ENCODE measurements around the gene BRF1.

The BRF1 gene

DNA sequence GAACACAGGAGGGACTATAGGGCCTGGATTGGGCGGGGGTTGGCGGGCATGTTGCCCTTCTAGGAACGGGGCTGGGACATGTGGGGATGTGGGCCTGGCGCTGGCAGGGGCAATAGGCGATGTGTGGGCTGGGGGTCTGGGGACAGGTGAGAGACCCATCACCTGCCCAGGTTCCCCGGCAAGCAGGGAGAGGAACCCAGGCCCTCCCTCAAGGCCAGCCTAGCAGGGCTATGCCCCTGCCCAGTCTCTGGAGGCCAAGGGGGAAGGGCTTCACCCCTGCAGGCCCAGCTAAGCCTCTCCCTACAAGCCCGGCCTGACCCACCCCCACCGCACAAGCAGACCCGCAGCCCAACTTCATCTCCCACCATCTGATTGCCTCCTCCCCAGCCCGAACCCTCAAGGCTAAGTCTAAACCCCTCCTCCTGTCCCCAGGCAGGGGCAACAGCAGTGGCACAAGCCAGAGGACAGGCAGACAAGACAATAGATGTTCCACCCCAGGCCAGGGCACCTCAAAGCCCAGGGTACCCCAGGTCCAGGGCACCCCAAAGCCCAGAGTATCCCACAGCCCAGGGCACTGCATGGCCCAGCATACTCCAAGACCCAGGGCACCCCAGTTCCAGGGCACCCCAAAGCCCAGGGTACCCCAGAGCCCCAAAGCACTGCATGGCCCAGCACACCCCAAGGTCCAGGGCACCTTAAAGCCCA is 138.7 kb downstream of the BRF1 start:
- Histone ChIP-seq H3K36me3 (ENCODE audit: insufficient read depth, low read depth, low read length) (no peaks in the 10 kb centered on the region), H3K4me3 (ENCODE audit: low read length) (no peak overlapping the region), H3K27me3 (ENCODE audit: insufficient read depth, low read length) (peaks cover 16% of the 10 kb centered on the region), H3K27ac (ENCODE audit: low read length) (no peak overlapping the region), H3K9ac (ENCODE audit: low read depth, low read length) (no peak overlapping the region), H3K9me3 (ENCODE audit: insufficient read depth, low read depth, low read length) (no peaks in the 10 kb centered on the region), H3K4me1 (ENCODE audit: insufficient read depth, low read length) (no peaks in the 10 kb centered on the region)

DNA sequence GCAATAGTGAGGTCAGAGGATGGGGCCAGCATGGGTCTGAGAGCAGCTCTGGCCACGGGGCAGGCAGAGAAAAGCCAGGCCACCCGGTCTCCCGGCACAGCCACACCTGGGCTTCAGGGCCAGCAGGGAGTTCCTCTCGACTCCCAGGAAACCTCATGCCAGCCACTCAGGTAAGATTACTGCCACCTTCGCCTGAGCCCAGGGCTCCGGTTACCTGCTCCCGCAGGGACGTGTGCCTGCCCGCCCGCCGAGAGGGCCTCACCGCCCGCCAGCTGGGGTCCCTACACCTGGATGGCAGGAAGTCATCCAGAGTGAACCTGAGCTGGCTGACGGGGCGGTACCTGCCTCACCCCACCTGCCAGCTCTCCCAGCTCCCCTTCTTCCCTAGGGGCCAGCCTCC is 139.5 kb downstream of the BRF1 start:
- Histone ChIP-seq H3K4me1 (ENCODE audit: insufficient read depth, low read length) (no peaks in the 10 kb centered on the region), H3K27me3 (ENCODE audit: insufficient read depth, low read length) (peaks cover 8% of the 10 kb centered on the region; the same call in 1 of the 2 replicates), H3K27ac (ENCODE audit: low read length) (no peak overlapping the region), H3K9me3 (ENCODE audit: insufficient read depth, low read depth, low read length) (no peaks in the 10 kb centered on the region), H3K4me3 (ENCODE audit: low read length) (no peak overlapping the region), H3K36me3 (ENCODE audit: insufficient read depth, low read depth, low read length) (no peaks in the 10 kb centered on the region), H3K9ac (ENCODE audit: low read depth, low read length) (no peak overlapping the region)

DNA sequence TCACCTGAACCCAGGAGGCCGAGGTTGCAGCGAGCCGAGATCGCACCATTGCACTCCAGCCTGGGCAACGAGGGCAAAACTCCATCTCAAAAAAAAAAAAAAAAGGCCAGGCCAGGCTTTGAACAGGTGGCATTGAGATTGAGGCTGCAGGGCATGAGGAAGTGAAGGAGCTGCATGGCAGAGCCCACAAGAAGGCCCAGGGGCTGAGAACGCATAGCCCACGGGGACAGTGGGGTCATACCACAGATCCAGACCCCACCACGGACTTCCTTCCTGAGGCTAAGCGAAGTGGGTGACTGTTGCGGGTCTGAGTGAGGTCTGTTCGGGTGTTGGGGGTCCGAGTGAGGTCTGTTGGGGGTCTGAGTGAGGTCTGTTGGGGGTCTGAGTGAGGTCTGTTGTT is 140.0 kb downstream of the BRF1 start:
- H3K4me3 ChIP-seq (ENCODE audit: low read length) = no peak overlapping the region
- H3K9ac ChIP-seq (ENCODE audit: low read depth, low read length) = no peak overlapping the region
- H3K9me3 ChIP-seq (ENCODE audit: insufficient read depth, low read depth, low read length) = no peaks in the 10 kb centered on the region
- H3K36me3 ChIP-seq (ENCODE audit: insufficient read depth, low read depth, low read length) = no peaks in the 10 kb centered on the region
- no peak overlapping the region for H3K27ac ChIP-seq (ENCODE audit: low read length)
- 0 out of 2 replicates have a peak, but pooled peaks cover 3% of the 10 kb centered on the region for H3K27me3 ChIP-seq (ENCODE audit: insufficient read depth, low read length)
- H3K4me1 ChIP-seq (ENCODE audit: insufficient read depth, low read length) = no peaks in the 10 kb centered on the region

DNA sequence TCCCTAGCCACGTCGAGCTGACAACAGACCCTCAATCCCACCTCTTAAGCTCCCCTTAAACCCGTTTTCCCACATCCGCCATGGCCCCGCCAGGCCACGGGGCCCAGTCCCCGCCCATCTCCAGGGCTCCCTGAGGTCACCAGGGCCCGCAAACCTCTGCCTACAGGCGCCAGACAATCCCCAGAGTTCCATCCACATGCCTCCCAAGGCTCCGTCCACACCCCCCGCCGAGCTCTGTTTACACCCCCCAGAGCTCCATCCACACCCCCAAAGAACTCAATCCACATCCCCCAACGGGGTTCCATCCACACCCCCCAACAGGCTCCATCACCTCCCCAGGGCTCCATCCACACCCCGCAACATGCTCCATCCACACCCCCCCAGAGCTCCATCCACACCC is 141.5 kb downstream of the BRF1 start:
- Histone ChIP-seq H3K36me3 (ENCODE audit: insufficient read depth, low read depth, low read length) (no peaks in the 10 kb centered on the region), H3K27me3 (ENCODE audit: insufficient read depth, low read length) (no peaks in the 10 kb centered on the region), H3K4me3 (ENCODE audit: low read length) (no peak overlapping the region), H3K4me1 (ENCODE audit: insufficient read depth, low read length) (no peaks in the 10 kb centered on the region), H3K9me3 (ENCODE audit: insufficient read depth, low read depth, low read length) (no peaks in the 10 kb centered on the region), H3K9ac (ENCODE audit: low read depth, low read length) (no peak overlapping the region), H3K27ac (ENCODE audit: low read length) (no peak overlapping the region)

All from iPS-20b (cell line).